ENCODE measurements around the gene SLC14A1. TPM values are rescaled to one million over a fixed set of nuclear protein-coding genes. Genes with fewer than 3 reads are reported as not detected.
"Not testable (repeated sequence)": the region's sequence is repeated elsewhere in the genome, so short reads cannot be mapped to it uniquely, and the experiment has no call there.

The SLC14A1 gene
- total RNA-seq, 1 experiment from 2014 or later: 4.6 TPM

- no peak for DNase-seq (ENCODE audit: low read depth)
These were observed 33.0 kb downstream of the SLC14A1 start for GRCh38 chr18:45757005-45757404.

DNA sequence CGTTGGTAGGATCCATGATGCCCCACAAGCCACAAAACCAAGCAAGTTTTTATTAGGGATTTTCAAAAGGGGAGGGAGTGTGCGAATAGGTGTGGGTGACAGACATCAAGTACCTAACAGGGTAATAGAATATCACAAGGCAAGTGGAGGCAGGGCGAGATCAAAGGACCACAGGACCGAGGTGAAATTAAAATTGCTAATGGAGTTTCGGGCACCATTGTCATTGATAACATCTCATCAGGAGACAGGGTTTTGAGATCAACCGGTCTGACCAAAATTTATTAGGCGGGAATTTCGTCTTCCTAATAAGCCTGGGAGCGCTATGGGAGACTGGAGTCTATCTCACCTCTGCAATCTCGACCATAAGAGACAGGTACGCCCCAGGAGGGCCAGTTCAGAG is 33.7 kb downstream of the SLC14A1 start:
- not testable (repeated sequence) for DNase-seq (ENCODE audit: low read depth)

DNA sequence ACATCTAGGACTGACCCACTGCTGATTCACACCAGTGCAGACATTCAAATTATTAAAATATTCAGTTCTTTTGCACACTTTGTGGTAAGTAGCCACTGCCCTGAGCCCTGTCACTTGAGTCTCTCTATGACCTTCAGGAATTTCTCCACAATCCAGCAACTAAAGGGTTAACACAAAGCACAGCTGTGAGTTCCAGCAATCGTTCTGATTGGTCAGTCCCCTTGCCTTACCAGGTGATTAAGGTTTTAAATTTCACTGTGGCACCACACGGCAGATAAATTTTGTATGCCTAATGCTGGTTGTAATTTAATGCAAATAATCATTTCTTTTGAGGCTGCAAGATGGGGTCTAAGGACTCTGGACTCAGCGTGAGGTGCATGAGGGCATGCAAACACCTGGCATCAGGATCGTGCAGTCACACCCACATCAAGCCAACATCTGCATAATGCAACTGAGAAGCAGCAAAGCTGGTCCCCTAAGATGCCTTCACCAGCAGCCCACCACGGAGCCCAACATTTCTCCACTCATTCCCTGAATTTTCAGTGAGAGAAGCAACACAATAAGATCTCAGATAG is 36.6 kb downstream of the SLC14A1 start:
- DNase-seq (ENCODE audit: low read depth): no peak

DNA sequence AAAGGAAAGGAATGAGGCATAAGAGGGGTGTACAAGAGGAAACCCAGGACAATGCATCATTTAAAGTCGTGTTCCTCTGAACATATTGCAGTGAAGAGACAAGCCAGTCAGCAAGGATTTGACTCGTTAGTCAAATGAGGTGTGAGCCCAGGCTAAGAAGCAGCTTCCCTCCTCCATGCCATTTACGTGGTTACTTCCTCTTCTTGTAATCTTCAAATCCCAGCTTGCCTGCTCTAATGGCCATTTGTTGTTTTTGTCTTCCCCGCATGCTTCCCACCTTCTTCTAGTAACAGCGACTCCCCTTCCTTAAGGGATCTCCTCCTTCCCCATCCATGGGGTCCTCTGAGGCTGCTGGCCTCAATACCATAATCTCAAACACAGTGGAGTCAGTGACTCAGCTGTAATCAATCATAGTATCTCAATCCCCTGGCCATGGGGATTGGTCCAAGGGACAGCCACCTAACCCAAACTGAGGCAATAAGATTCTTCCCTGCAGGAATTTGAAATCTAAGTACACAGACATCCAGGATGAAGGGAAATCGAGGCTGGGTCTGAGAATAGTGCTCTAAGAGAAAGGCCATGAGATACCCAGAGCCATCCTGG is 37.6 kb downstream of the SLC14A1 start:
- DNase-seq (ENCODE audit: low read depth): no peak

GRCh38 chr18:45764000-45764686 is 40.2 kb downstream of the SLC14A1 start:
- DNase-seq (ENCODE audit: low read depth): peak; percentile 79

GRCh38 chr18:45765796-45766195 is 41.8 kb downstream of the SLC14A1 start:
- no peak for DNase-seq (ENCODE audit: low read depth)

GRCh38 chr18:45771587-45772480 is 47.9 kb downstream of the SLC14A1 start:
- DNase-seq (ENCODE audit: low read depth): no peak

DNA sequence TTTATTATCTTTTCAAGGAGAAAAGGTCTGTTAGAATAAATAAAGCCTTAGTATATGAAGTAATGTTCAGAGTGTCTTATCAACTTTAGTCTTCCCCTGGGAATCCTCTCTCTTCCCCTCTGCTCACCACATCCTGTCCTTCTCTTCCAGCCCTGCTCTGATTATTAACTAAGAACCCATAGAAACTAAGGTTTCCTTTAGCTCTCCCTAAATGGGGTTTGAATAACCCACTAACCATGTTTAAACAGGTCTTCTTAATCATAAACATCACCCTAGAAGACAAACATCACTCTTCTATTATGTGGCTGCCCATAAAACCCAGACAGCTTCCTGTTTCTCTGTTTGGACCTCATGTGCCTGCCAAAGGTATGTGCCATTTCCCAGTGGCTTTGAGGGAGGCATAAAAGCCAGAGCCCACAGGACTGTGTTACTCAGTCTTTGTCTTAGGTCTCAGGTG is 50.1 kb downstream of the SLC14A1 start:
- DNase-seq (ENCODE audit: low read depth): peak; percentile 95

GRCh38 chr18:45775241-45775676 is 51.3 kb downstream of the SLC14A1 start:
- peak; percentile 51 for DNase-seq (ENCODE audit: low read depth)

DNA sequence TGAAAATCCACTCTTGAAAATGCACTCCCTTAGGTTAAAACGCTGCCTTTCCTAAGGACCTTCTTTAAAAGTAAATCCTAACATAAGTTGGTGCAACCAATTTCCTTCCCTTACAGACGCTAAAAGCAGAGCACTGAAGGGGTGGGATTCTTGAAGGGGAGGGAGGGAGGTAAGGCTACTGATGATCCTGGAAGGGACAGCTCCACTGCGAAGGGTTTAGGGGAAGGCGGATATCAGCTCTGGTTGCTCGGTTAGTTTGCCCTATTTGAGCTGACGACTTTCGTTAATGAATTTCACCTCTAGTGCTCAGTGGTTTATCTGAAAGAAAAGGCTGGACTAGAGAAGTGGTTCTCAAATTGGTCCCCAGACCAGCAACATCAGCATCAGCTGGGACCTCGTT is 51.8 kb downstream of the SLC14A1 start:
- no peak for DNase-seq (ENCODE audit: low read depth)

DNA sequence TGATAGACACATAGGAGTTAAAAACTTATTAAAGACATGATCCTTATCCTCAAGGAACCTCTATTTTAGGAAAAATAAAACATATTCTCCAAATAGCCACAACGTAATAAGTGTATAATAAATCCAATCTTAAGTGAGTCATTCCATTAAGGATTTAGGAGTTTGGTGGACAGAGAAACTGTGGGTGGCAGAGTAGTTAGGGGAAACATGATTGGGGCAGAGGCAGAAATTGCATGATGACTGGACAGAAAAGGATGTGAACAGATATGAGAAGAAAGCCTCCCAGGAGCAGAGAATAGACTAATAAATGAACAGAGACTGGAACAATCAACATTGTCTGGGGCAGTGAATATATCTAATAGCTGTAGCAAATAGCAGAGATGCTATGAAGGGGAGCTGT is 53.4 kb downstream of the SLC14A1 start:
- DNase-seq (ENCODE audit: low read depth): peak; percentile 85

GRCh38 chr18:45780568-45780967 is 56.6 kb downstream of the SLC14A1 start:
- DNase-seq (ENCODE audit: low read depth): peak; percentile 83

GRCh38 chr18:45782662-45783061 is 58.7 kb downstream of the SLC14A1 start:
- DNase-seq (ENCODE audit: low read depth): no peak

- DNase-seq (ENCODE audit: low read depth): peak; percentile 67
These were observed 59.4 kb downstream of the SLC14A1 start for GRCh38 chr18:45783097-45784075.

- DNase-seq (ENCODE audit: low read depth): peak; percentile 46
These were observed 61.2 kb downstream of the SLC14A1 start for GRCh38 chr18:45785134-45785533.

DNA sequence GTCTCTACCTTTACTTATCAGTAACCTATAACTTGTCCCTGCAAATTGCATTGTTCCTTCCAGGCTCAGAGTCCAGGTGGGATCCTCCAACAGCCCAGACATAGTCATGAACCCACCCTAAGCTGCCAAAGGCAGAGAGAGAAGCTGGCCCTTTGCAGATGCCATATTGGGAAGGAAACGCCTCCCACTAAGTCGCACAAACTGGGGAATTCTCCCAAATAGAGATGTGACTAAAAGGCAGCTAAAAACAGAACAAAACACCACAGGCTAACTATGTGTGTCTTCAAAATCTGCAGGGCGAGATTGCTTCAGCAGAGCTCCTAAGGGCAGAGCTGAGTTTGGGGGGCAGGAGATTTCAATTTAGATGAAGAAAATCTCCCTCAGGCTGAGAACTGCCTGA is 63.0 kb downstream of the SLC14A1 start:
- no peak for DNase-seq (ENCODE audit: low read depth)

- no peak for DNase-seq (ENCODE audit: low read depth)
These were observed 63.4 kb downstream of the SLC14A1 start for GRCh38 chr18:45787346-45787745.

- no peak for DNase-seq (ENCODE audit: low read depth)
These were observed 64.9 kb downstream of the SLC14A1 start for GRCh38 chr18:45788861-45789260.

GRCh38 chr18:45792506-45793263 is 68.7 kb downstream of the SLC14A1 start:
- peak; percentile 15 for DNase-seq (ENCODE audit: low read depth)
